GM23338 (cell line): ENCODE results near the gene ATP8A1. TPM values are rescaled to one million over a fixed set of nuclear protein-coding genes. Genes with fewer than 3 reads are reported as not detected.

ENCODE experiments used
- JUNB ChIP-seq: IDR thresholded peaks from one replicate; pipeline ENCODE4 v1.6.1; 2016; ENCODE audit warnings: antibody characterized with exemption; ENCODE audit not compliant: unreplicated experiment
- POLR2AphosphoS5 ChIP-seq: IDR thresholded peaks from 2 replicates; pipeline ENCODE4 v1.6.1; 2016; ENCODE audit warnings: antibody characterized with exemption, low read depth
- STAT1 ChIP-seq: IDR thresholded peaks from one replicate; pipeline ENCODE4 v1.6.1; 2016; ENCODE audit warnings: antibody characterized with exemption; ENCODE audit not compliant: unreplicated experiment
- ZNF114 ChIP-seq: fragments of 250-450 bp; sonication (Bioruptor Pico); IDR thresholded peaks from 2 replicates; pipeline ENCODE4 v1.5.0; 2020; ENCODE audit warnings: mild to moderate bottlenecking, moderate library complexity
- ZNF331 ChIP-seq: fragments of 250-450 bp; sonication (Bioruptor Pico); IDR thresholded peaks from 2 replicates; pipeline ENCODE4 v1.5.0; 2020; ENCODE audit warnings: low read depth, mild to moderate bottlenecking, moderate library complexity
- polyA plus RNA-seq: library from polyadenylated mRNA; unstranded; fragments of >200 nt; fragmentation: Nextera tagmentation; extraction: Ambion mirVana; gene quantifications from 2 replicates; pipeline ENCODE4 v1.2.1, GENCODE V29; 2016
- total RNA-seq: library from RNA; depleted of rRNA; stranded (reverse); fragments of >200 nt; shearing (Covaris generic); gene quantifications from 2 replicates; pipeline ENCODE4 v1.2.3, GENCODE V29; 2014
- TF ChIP-seq, protein P1 (sequence below): fragments of 250-450 bp; sonication (Bioruptor Pico); IDR thresholded peaks from 2 replicates; pipeline ENCODE4 v1.5.0; 2020; ENCODE audit warnings: mild to moderate bottlenecking, moderate library complexity
- TF ChIP-seq, protein P2 (sequence below), 2 experiments: fragments of 200-600 bp in 1 of 2; sonication (generic) in 1 of 2; conservative IDR thresholded peaks; 2 replicates each; pipeline versions ENCODE4 v1.5.1 to v1.6.1; 2016 to 2017; ENCODE audit warnings: antibody characterized with exemption in 2 of 2, low read depth in 2 of 2, mild to moderate bottlenecking in 2 of 2, moderate library complexity in 1 of 2
- TF ChIP-seq, protein P3 (sequence below): IDR thresholded peaks from one replicate; pipeline ENCODE4 v1.6.1; 2018; ENCODE audit warnings: antibody characterized with exemption; ENCODE audit not compliant: unreplicated experiment

ATP8A1 gene
- total and polyA plus RNA-seq, 2 experiments from 2014 or later, result 6.8 to 66.3 TPM

DNA sequence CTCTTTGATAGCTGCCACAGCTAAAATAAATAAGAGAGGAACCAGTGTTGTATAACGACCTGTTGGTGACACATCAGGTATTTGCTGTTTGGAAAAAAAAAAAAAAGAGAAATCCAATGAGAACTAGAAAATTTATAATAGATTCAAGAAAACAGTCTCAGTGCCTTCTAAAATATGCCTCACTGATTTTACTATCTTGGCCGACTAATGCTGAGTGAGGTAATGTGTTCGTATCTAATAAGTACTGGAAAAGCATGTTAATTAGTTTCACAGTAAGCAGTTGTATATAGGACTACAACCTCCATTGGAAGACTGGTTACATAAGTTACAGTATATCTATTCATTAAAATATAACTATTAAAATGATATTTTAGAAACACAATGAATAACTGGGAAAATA lies 32.4 kb downstream of the ATP8A1 start (continued):
- TF ChIP-seq, protein P1, sequence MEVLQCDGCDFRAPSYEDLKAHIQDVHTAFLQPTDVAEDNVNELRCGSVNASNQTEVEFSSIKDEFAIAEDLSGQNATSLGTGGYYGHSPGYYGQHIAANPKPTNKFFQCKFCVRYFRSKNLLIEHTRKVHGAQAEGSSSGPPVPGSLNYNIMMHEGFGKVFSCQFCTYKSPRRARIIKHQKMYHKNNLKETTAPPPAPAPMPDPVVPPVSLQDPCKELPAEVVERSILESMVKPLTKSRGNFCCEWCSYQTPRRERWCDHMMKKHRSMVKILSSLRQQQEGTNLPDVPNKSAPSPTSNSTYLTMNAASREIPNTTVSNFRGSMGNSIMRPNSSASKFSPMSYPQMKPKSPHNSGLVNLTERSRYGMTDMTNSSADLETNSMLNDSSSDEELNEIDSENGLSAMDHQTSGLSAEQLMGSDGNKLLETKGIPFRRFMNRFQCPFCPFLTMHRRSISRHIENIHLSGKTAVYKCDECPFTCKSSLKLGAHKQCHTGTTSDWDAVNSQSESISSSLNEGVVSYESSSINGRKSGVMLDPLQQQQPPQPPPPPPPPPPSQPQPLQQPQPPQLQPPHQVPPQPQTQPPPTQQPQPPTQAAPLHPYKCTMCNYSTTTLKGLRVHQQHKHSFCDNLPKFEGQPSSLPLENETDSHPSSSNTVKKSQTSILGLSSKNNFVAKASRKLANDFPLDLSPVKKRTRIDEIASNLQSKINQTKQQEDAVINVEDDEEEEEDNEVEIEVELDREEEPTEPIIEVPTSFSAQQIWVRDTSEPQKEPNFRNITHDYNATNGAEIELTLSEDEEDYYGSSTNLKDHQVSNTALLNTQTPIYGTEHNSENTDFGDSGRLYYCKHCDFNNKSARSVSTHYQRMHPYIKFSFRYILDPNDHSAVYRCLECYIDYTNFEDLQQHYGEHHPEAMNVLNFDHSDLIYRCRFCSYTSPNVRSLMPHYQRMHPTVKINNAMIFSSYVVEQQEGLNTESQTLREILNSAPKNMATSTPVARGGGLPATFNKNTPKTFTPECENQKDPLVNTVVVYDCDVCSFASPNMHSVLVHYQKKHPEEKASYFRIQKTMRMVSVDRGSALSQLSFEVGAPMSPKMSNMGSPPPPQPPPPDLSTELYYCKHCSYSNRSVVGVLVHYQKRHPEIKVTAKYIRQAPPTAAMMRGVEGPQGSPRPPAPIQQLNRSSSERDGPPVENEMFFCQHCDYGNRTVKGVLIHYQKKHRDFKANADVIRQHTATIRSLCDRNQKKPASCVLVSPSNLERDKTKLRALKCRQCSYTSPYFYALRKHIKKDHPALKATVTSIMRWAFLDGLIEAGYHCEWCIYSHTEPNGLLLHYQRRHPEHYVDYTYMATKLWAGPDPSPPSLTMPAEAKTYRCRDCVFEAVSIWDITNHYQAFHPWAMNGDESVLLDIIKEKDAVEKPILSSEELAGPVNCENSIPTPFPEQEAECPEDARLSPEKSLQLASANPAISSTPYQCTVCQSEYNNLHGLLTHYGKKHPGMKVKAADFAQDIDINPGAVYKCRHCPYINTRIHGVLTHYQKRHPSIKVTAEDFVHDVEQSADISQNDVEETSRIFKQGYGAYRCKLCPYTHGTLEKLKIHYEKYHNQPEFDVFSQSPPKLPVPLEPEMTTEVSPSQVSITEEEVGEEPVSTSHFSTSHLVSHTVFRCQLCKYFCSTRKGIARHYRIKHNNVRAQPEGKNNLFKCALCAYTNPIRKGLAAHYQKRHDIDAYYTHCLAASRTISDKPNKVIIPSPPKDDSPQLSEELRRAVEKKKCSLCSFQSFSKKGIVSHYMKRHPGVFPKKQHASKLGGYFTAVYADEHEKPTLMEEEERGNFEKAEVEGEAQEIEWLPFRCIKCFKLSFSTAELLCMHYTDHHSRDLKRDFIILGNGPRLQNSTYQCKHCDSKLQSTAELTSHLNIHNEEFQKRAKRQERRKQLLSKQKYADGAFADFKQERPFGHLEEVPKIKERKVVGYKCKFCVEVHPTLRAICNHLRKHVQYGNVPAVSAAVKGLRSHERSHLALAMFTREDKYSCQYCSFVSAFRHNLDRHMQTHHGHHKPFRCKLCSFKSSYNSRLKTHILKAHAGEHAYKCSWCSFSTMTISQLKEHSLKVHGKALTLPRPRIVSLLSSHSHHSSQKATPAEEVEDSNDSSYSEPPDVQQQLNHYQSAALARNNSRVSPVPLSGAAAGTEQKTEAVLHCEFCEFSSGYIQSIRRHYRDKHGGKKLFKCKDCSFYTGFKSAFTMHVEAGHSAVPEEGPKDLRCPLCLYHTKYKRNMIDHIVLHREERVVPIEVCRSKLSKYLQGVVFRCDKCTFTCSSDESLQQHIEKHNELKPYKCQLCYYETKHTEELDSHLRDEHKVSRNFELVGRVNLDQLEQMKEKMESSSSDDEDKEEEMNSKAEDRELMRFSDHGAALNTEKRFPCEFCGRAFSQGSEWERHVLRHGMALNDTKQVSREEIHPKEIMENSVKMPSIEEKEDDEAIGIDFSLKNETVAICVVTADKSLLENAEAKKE (CRISPR knock-in tag), result no peak
- TF ChIP-seq ZNF331 (CRISPR knock-in tag) (no peak), STAT1 (no peak), ZNF114 (no peak), POLR2AphosphoS5 (no peak), JUNB (no peak)
- TF ChIP-seq, protein P2, sequence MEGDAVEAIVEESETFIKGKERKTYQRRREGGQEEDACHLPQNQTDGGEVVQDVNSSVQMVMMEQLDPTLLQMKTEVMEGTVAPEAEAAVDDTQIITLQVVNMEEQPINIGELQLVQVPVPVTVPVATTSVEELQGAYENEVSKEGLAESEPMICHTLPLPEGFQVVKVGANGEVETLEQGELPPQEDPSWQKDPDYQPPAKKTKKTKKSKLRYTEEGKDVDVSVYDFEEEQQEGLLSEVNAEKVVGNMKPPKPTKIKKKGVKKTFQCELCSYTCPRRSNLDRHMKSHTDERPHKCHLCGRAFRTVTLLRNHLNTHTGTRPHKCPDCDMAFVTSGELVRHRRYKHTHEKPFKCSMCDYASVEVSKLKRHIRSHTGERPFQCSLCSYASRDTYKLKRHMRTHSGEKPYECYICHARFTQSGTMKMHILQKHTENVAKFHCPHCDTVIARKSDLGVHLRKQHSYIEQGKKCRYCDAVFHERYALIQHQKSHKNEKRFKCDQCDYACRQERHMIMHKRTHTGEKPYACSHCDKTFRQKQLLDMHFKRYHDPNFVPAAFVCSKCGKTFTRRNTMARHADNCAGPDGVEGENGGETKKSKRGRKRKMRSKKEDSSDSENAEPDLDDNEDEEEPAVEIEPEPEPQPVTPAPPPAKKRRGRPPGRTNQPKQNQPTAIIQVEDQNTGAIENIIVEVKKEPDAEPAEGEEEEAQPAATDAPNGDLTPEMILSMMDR (conservative IDR thresholded peaks at IDR 0.05; ENCODE audit: low read depth in 2 of 2), result no peak
- TF ChIP-seq, protein P3, sequence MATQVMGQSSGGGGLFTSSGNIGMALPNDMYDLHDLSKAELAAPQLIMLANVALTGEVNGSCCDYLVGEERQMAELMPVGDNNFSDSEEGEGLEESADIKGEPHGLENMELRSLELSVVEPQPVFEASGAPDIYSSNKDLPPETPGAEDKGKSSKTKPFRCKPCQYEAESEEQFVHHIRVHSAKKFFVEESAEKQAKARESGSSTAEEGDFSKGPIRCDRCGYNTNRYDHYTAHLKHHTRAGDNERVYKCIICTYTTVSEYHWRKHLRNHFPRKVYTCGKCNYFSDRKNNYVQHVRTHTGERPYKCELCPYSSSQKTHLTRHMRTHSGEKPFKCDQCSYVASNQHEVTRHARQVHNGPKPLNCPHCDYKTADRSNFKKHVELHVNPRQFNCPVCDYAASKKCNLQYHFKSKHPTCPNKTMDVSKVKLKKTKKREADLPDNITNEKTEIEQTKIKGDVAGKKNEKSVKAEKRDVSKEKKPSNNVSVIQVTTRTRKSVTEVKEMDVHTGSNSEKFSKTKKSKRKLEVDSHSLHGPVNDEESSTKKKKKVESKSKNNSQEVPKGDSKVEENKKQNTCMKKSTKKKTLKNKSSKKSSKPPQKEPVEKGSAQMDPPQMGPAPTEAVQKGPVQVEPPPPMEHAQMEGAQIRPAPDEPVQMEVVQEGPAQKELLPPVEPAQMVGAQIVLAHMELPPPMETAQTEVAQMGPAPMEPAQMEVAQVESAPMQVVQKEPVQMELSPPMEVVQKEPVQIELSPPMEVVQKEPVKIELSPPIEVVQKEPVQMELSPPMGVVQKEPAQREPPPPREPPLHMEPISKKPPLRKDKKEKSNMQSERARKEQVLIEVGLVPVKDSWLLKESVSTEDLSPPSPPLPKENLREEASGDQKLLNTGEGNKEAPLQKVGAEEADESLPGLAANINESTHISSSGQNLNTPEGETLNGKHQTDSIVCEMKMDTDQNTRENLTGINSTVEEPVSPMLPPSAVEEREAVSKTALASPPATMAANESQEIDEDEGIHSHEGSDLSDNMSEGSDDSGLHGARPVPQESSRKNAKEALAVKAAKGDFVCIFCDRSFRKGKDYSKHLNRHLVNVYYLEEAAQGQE, result no peak
